Measurements from ENCODE around the gene PSMD7. TPM values are rescaled to one million over a fixed set of nuclear protein-coding genes. Genes with fewer than 3 reads are reported as not detected.

The PSMD7 gene
- total and polyA plus RNA-seq, 10 of the 15 experiments (the other 5 are each of a cell fraction or from before 2014, with no cell fraction given), result 64.3 to 199 (median 100) TPM

GRCh38 chr16:74291176-74291575 is 5.4 kb upstream of the PSMD7 start:
- H3K9ac ChIP-seq (ENCODE audit: control insufficient read depth, insufficient read depth, low read length), result no peak overlapping the region
- peaks cover 6% of the 10 kb centered on the region; the same call in 2 of the 3 replicates for H3K9me3 ChIP-seq (replicated peaks; ENCODE audit: control insufficient read depth, insufficient read depth, low read length)
- H3K4me2 ChIP-seq (ENCODE audit: control insufficient read depth, insufficient read depth), result no peak overlapping the region
- H3K4me3 ChIP-seq, result no peak overlapping the region
- DNase-seq (ENCODE audit: low read depth, low spot score) (no peak), FAIRE-seq (no peak), ATAC-seq (no peak)
- ChIA-PET RAD21 (ENCODE audit: unreplicated experiment) (no interaction called here), SMC1A (ENCODE audit: uncharacterized antibody, unreplicated experiment) (no interaction called here), POLR2A (no interaction called here), CTCF (interaction anchor here (0.6 to 0.8 kb wide), 2 partner anchors 14 to 101 kb away, joined by 3 read pairs; no protein-coding TSS in a partner anchor)
- WGBS (ENCODE audit: insufficient coverage, insufficient replicate concordance, low lambda C conversion rate, missing lambda C conversion rate), result 43% methylated on average over 5 of the region's 5 CpGs
- no peak overlapping the region for H3K27ac ChIP-seq (ENCODE audit: control insufficient read depth, insufficient read depth)
- H3K79me2 ChIP-seq (ENCODE audit: control insufficient read depth, insufficient read depth, low read length), result peaks cover 8% of the 10 kb centered on the region
- intact Hi-C loops (cut with micrococcal nuclease; ENCODE audit: unreplicated experiment) (no loop called here), in situ Hi-C loops (cut with MboI) (no loop called here)
- BruUV-seq (replicated peaks), result no TSS peak
- no peaks in the 10 kb centered on the region; the same call in 1 of the 2 replicates for H3K4me1 ChIP-seq (ENCODE audit: control insufficient read depth, insufficient read depth, low read length)
- no peak for TF ChIP-seq ZZZ3 (IDR thresholded peaks at IDR 0.05; ENCODE audit: control insufficient read depth, insufficient read length, low read depth)
- no peak for TF ChIP-seq GABPA (IDR thresholded peaks at IDR 0.05; ENCODE audit: low read depth)
- TF ChIP-seq HDAC2 (IDR thresholded peaks at IDR 0.05), result no peak
- TF ChIP-seq POU2F2 (IDR thresholded peaks at IDR 0.05; ENCODE audit: borderline replicate concordance, low read depth, low read length), result no peak
- TF ChIP-seq ZNF384 (IDR thresholded peaks at IDR 0.05; ENCODE audit: borderline replicate concordance, low read depth, low read length), result no peak
- TF ChIP-seq CREM (IDR thresholded peaks at IDR 0.05; ENCODE audit: low read depth), result no peak
- TF ChIP-seq JUNB (IDR thresholded peaks at IDR 0.05), result no peak
- no peak for TF ChIP-seq NKRF (conservative IDR thresholded peaks at IDR 0.05)
- no peak for TF ChIP-seq LARP7 (IDR thresholded peaks at IDR 0.05)
- no peak for TF ChIP-seq USF2 (IDR thresholded peaks at IDR 0.05; ENCODE audit: borderline replicate concordance, low read depth, low read length)
- no peak for TF ChIP-seq NR2C2 (IDR thresholded peaks at IDR 0.05; ENCODE audit: borderline replicate concordance, control insufficient read depth, insufficient read length, low read depth)
- TF ChIP-seq E4F1 (IDR thresholded peaks at IDR 0.05; ENCODE audit: borderline replicate concordance, partially characterized antibody), result no peak
- no peak for TF ChIP-seq PBX3 (IDR thresholded peaks at IDR 0.05; ENCODE audit: insufficient replicate concordance, low read depth, low read length)
- TF ChIP-seq STAT1 (conservative IDR thresholded peaks at IDR 0.05), result no peak
- TF ChIP-seq HDAC6 (IDR thresholded peaks at IDR 0.05; ENCODE audit: unreplicated experiment), result no peak
- no peak for TF ChIP-seq ESRRA (IDR thresholded peaks at IDR 0.05; ENCODE audit: low read length)
- no peak for TF ChIP-seq WRNIP1 (IDR thresholded peaks at IDR 0.05; ENCODE audit: borderline replicate concordance, low read depth, low read length)
- no peak for TF ChIP-seq PAX5 (IDR thresholded peaks at IDR 0.05; ENCODE audit: borderline replicate concordance, low read depth, low read length)
- no peak for TF ChIP-seq ZNF207 (IDR thresholded peaks at IDR 0.05; ENCODE audit: borderline replicate concordance)
- H3K36me3 ChIP-seq (ENCODE audit: control insufficient read depth in 2 of 2, insufficient read depth in 2 of 2, low read length in 1 of 2), result no peaks in the 10 kb centered on the region
- H4K20me1 ChIP-seq (ENCODE audit: control insufficient read depth, insufficient read depth), result no peaks in the 10 kb centered on the region
- no peak overlapping the region for H2AFZ ChIP-seq (ENCODE audit: control insufficient read depth, low read depth, low read length)
- H3K27me3 ChIP-seq (replicated peaks in 1 of 2; ENCODE audit: control insufficient read depth in 2 of 2, insufficient read depth in 2 of 2, low read length in 1 of 2), result no peaks in the 10 kb centered on the region
